ENCODE measurements around the gene GALNTL6.

GALNTL6 gene

GRCh38 chr4:171812333-171812664 lies 905 bp upstream of the GALNTL6 start:
- H3K27me3 ChIP-seq (ENCODE audit: control insufficient read depth in 1 of 2, insufficient read depth in 1 of 2, low read length in 2 of 2), result peaks cover 15 to 35% of the 10 kb centered on the region in 2 experiments
- WGBS, result 17% methylated on average over 11 of the region's 12 CpGs
- peak overlapping the region; percentile 59 for H2AFZ ChIP-seq (ENCODE audit: low read depth, low read length)
- H3K4me1 ChIP-seq (ENCODE audit: control insufficient read depth, insufficient read depth, low read depth, low read length), result peaks cover 17% of the 10 kb centered on the region
- peak overlapping the region in 1 of 2 experiments; percentile 16 for H3K23ac ChIP-seq (ENCODE audit: low read length in 2 of 2)
- peak overlapping the region; percentile 100 for H3K4me2 ChIP-seq (ENCODE audit: low read length, poor library complexity, severe bottlenecking)
- no peak overlapping the region for H3K9ac ChIP-seq (ENCODE audit: low read length)
- no peak overlapping the region for H2AK5ac ChIP-seq (ENCODE audit: low read length, severe bottlenecking)
- peak overlapping the region in 1 of 2 experiments; percentile 59 for H2BK12ac ChIP-seq (ENCODE audit: low read length in 2 of 2)
- H4K8ac ChIP-seq (ENCODE audit: low read length), result peak overlapping the region; percentile 45
- H3K36me3 ChIP-seq (ENCODE audit: control insufficient read depth in 1 of 2, insufficient read depth in 2 of 2, low read depth in 1 of 2, low read length in 2 of 2), result no peaks in the 10 kb centered on the region
- H3K4me3 ChIP-seq (ENCODE audit: insufficient read depth in 1 of 2, low read depth in 1 of 2, low read length in 2 of 2), result peak overlapping the region in 1 of 2 experiments; percentile 57
- H3K9me3 ChIP-seq (ENCODE audit: control insufficient read depth, low read length), result no peaks in the 10 kb centered on the region
- no peak overlapping the region for H2BK120ac ChIP-seq (ENCODE audit: low read depth, low read length)
- H3K14ac ChIP-seq (ENCODE audit: low read length in 2 of 2), result peak overlapping the region in 1 of 2 experiments; percentile 81
- H3K18ac ChIP-seq (ENCODE audit: low read depth in 1 of 2, low read length in 2 of 2), result peak overlapping the region in 1 of 2 experiments; percentile 1
- H2BK15ac ChIP-seq (ENCODE audit: low read depth, poor library complexity, severe bottlenecking), result no peak overlapping the region
- no peaks in the 10 kb centered on the region for H3K79me1 ChIP-seq (replicated peaks; ENCODE audit: low read length, poor library complexity, severe bottlenecking)
- no peak overlapping the region for H3K4ac ChIP-seq (ENCODE audit: low read depth in 1 of 2, low read length in 2 of 2)
- H4K91ac ChIP-seq (ENCODE audit: low read length), result peak overlapping the region; percentile 3
- peak; percentile 18 for DNase-seq
- no peak overlapping the region for H2BK5ac ChIP-seq (ENCODE audit: low read depth, low read length, poor library complexity, severe bottlenecking)
- H3K27ac ChIP-seq (ENCODE audit: low read length, poor library complexity, severe bottlenecking), result no peak overlapping the region

DNA sequence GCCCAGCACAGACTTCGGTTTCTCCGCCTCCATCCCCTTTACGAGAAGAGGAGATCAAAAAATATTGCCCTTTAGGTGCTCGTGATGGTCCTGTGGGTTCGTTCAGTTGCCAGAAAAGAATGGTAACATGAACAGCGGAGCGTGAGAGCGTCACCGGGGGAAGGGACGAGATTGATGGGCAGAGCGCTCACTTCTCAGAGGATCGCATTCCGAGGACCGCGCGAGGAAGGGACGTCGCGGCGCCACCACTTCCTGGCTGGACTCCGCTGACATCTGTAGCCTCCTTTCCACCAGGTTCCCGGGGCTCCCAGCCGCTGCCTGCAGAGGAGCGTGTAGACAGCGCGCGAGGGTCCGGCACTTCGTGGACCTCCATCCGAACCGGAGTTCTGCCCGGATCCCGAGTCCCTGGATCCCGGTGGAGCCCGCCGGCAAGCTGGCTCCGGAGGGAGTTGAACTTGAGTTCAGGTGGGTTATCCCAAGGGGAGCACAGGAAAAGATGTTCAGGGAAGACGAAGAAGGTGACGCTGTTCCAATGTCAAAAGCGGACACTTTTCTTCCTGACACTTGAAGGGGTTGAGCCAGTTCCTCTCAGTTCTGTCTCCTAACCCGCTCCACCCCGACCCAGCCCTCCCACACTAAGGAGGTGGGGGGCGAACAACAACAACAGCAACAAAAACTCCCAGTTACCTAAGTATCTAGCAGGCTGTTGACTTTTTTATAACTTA lies 484 bp downstream of the GALNTL6 start:
- no peaks in the 10 kb centered on the region for H3K9me3 ChIP-seq (ENCODE audit: control insufficient read depth, low read length)

DNA sequence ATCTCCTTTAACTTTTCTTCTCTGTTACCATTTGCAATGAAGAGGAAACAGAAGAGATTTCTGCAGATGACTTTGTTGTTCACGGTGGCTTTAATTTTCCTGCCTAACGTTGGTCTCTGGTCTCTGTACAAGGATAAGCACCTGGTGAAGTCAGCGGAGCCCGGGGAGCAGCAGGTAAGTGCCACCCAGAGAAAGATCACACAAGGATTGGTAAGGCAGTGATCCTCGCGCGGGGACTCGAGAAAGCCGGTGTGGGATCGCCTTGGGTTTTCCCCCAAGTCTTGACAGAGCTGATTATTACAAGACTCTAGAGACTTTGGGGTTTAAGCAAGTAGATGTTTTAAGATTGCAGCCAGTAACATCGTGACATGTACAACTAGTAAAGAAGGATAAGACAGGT lies 1.3 kb downstream of the GALNTL6 start:
- Histone ChIP-seq H2AK5ac (ENCODE audit: low read length, severe bottlenecking) (no peak overlapping the region), H3K9me3 (ENCODE audit: control insufficient read depth, low read length) (no peaks in the 10 kb centered on the region), H2BK15ac (ENCODE audit: low read depth, poor library complexity, severe bottlenecking) (no peak overlapping the region), H2BK12ac (ENCODE audit: low read length in 2 of 2) (no peak overlapping the region), H3K18ac (ENCODE audit: low read depth in 1 of 2, low read length in 2 of 2) (no peak overlapping the region), H3K9ac (ENCODE audit: low read length) (no peak overlapping the region), H4K91ac (ENCODE audit: low read length) (no peak overlapping the region), H3K79me1 (replicated peaks; ENCODE audit: low read length, poor library complexity, severe bottlenecking) (no peaks in the 10 kb centered on the region), H3K4ac (ENCODE audit: low read depth in 1 of 2, low read length in 2 of 2) (no peak overlapping the region), H3K27me3 (ENCODE audit: control insufficient read depth in 1 of 2, insufficient read depth in 1 of 2, low read length in 2 of 2) (peaks cover 15 to 35% of the 10 kb centered on the region in 2 experiments), H3K4me3 (ENCODE audit: insufficient read depth in 1 of 2, low read depth in 1 of 2, low read length in 2 of 2) (no peak overlapping the region), H3K4me2 (ENCODE audit: low read length, poor library complexity, severe bottlenecking) (no peak overlapping the region), H4K8ac (ENCODE audit: low read length) (no peak overlapping the region), H3K14ac (ENCODE audit: low read length in 2 of 2) (no peak overlapping the region), H2BK5ac (ENCODE audit: low read depth, low read length, poor library complexity, severe bottlenecking) (no peak overlapping the region), H3K36me3 (ENCODE audit: control insufficient read depth in 1 of 2, insufficient read depth in 2 of 2, low read depth in 1 of 2, low read length in 2 of 2) (no peaks in the 10 kb centered on the region), H2BK120ac (ENCODE audit: low read depth, low read length) (no peak overlapping the region), H3K4me1 (ENCODE audit: control insufficient read depth, insufficient read depth, low read depth, low read length) (peaks cover 17% of the 10 kb centered on the region), H3K27ac (ENCODE audit: low read length, poor library complexity, severe bottlenecking) (no peak overlapping the region), H3K23ac (ENCODE audit: low read length in 2 of 2) (no peak overlapping the region), H2AFZ (ENCODE audit: low read depth, low read length) (no peak overlapping the region)
- WGBS, result 46% methylated on average over 11 of the region's 11 CpGs
- peak; percentile 2 for DNase-seq

More for the DNA sequence above, 484 bp downstream of the GALNTL6 start:
- Histone ChIP-seq H2AK5ac (ENCODE audit: low read length, severe bottlenecking) (no peak overlapping the region), H2BK120ac (ENCODE audit: low read depth, low read length) (peak overlapping the region; percentile 73), H3K79me1 (replicated peaks; ENCODE audit: low read length, poor library complexity, severe bottlenecking) (no peaks in the 10 kb centered on the region), H3K4me2 (ENCODE audit: low read length, poor library complexity, severe bottlenecking) (peak overlapping the region; percentile 100), H2AFZ (ENCODE audit: low read depth, low read length) (peak overlapping the region; percentile 91), H2BK5ac (ENCODE audit: low read depth, low read length, poor library complexity, severe bottlenecking) (no peak overlapping the region), H3K4me3 (ENCODE audit: insufficient read depth in 1 of 2, low read depth in 1 of 2, low read length in 2 of 2) (peak overlapping the region; percentile 49 to 57), H3K14ac (ENCODE audit: low read length in 2 of 2) (peak overlapping the region in 1 of 2 experiments; percentile 4), H3K23ac (ENCODE audit: low read length in 2 of 2) (peak overlapping the region in 1 of 2 experiments; percentile 9), H3K9ac (ENCODE audit: low read length) (no peak overlapping the region), H3K18ac (ENCODE audit: low read depth in 1 of 2, low read length in 2 of 2) (peak overlapping the region; percentile 81 to 87), H2BK15ac (ENCODE audit: low read depth, poor library complexity, severe bottlenecking) (peak overlapping the region; percentile 12), H4K91ac (ENCODE audit: low read length) (no peak overlapping the region), H3K4ac (ENCODE audit: low read depth in 1 of 2, low read length in 2 of 2) (no peak overlapping the region), H3K36me3 (ENCODE audit: control insufficient read depth in 1 of 2, insufficient read depth in 2 of 2, low read depth in 1 of 2, low read length in 2 of 2) (no peaks in the 10 kb centered on the region), H3K4me1 (ENCODE audit: control insufficient read depth, insufficient read depth, low read depth, low read length) (peaks cover 17% of the 10 kb centered on the region), H2BK12ac (ENCODE audit: low read length in 2 of 2) (peak overlapping the region; percentile 67 to 92), H3K27ac (ENCODE audit: low read length, poor library complexity, severe bottlenecking) (no peak overlapping the region), H3K27me3 (ENCODE audit: control insufficient read depth in 1 of 2, insufficient read depth in 1 of 2, low read length in 2 of 2) (peaks cover 15 to 35% of the 10 kb centered on the region in 2 experiments), H4K8ac (ENCODE audit: low read length) (peak overlapping the region; percentile 60)
- 3% methylated on average over 39 of the region's 43 CpGs for WGBS
- DNase-seq, result peak; percentile 52

DNA sequence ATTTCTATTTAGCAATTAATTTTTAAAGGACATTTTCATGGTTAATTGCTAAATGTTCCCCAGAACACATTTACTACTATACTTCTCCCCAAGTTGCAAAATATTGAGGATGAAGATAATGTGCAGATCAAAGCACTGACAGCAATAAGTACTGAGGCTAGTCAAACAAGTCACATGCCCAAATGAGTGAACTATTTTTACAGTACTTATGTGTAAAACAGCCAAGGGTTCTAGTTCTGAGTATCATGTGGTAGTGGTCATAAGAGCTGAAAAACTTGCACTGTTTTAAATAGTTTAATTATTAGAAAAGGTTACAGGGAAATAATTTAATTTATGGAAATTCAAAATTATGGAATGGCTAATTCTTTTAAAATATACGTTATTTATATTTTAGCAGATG lies 3.8 kb downstream of the GALNTL6 start:
- Histone ChIP-seq H3K36me3 (ENCODE audit: control insufficient read depth in 1 of 2, insufficient read depth in 2 of 2, low read depth in 1 of 2, low read length in 2 of 2) (no peaks in the 10 kb centered on the region), H3K27me3 (ENCODE audit: control insufficient read depth in 1 of 2, insufficient read depth in 1 of 2, low read length in 2 of 2) (peaks cover 15 to 31% of the 10 kb centered on the region in 2 experiments), H2BK12ac (ENCODE audit: low read length in 2 of 2) (no peak overlapping the region), H3K4me3 (ENCODE audit: insufficient read depth in 1 of 2, low read depth in 1 of 2, low read length in 2 of 2) (no peak overlapping the region), H3K27ac (ENCODE audit: low read length, poor library complexity, severe bottlenecking) (no peak overlapping the region), H2AK5ac (ENCODE audit: low read length, severe bottlenecking) (no peak overlapping the region), H2BK120ac (ENCODE audit: low read depth, low read length) (no peak overlapping the region), H3K4me2 (ENCODE audit: low read length, poor library complexity, severe bottlenecking) (no peak overlapping the region), H3K9ac (ENCODE audit: low read length) (no peak overlapping the region), H4K91ac (ENCODE audit: low read length) (no peak overlapping the region), H3K23ac (ENCODE audit: low read length in 2 of 2) (no peak overlapping the region), H3K4me1 (ENCODE audit: control insufficient read depth, insufficient read depth, low read depth, low read length) (peaks cover 17% of the 10 kb centered on the region), H3K79me1 (replicated peaks; ENCODE audit: low read length, poor library complexity, severe bottlenecking) (no peaks in the 10 kb centered on the region), H3K18ac (ENCODE audit: low read depth in 1 of 2, low read length in 2 of 2) (no peak overlapping the region), H3K4ac (ENCODE audit: low read depth in 1 of 2, low read length in 2 of 2) (no peak overlapping the region), H2BK15ac (ENCODE audit: low read depth, poor library complexity, severe bottlenecking) (no peak overlapping the region), H4K8ac (ENCODE audit: low read length) (no peak overlapping the region), H3K9me3 (ENCODE audit: control insufficient read depth, low read length) (no peaks in the 10 kb centered on the region), H2AFZ (ENCODE audit: low read depth, low read length) (no peak overlapping the region), H2BK5ac (ENCODE audit: low read depth, low read length, poor library complexity, severe bottlenecking) (no peak overlapping the region), H3K14ac (ENCODE audit: low read length in 2 of 2) (no peak overlapping the region)
- WGBS, result no CpG with 5 or more reads among the region's 1 CpG
- DNase-seq, result no peak
